ENCODE measurements around the gene GOLGA6L25.
"Not testable (repeated sequence)": the region's sequence is repeated elsewhere in the genome, so short reads cannot be mapped to it uniquely, and the experiment has no call there.

The GOLGA6L25 gene

DNA sequence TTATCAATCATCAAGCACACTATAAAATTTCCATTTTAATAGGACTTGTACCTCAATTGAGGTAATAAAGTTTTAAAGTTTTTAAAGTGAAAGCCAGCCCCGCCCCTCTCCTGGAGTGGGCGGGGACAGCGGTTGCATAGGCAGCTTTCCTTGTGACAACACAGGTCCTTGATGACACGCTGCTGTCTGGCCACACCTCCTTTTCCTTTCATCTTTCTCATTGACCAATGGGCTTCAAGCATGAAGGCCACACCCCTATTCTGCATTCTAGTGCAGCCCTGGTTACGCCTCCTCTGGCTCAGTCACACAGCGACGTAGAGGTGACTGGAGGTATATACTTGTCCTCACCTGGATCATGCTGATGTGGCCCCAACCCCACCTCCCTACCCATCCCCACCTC lies at the start of gene GOLGA6L25:
Gene GOLGA6L25, plus strand, starts transcription at position 301 of the 400 bp plus-strand sequence. Its CDS starts 61 bp downstream, at position 362.
- not testable (repeated sequence) for DNase-seq

GRCh38 chr15:28508217-28508889 lies 45.0 kb upstream of the GOLGA6L25 start:
- DNase-seq, result not testable (repeated sequence)

DNA sequence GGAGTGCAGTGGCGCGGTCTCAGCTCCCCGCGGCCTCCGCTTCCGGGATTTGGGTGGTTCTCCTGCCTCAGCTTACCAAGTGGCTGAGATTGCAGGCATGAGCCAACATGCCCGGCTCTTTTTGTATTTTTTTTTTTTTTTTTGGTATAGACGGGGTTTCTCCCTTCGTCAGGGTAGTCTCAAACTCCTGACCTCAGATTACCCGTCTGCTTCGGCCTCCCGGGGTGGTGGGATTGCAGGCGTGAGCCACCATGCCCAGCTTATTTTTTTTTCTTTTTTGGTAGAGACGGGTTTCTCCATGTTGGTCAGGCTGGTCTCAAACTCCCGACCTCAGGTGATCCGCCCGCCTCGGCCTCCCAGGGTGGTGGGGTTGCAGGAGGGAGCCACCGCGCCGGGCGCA lies 39.2 kb upstream of the GOLGA6L25 start:
- DNase-seq, result not testable (repeated sequence)

- DNase-seq, result not testable (repeated sequence)
Observed at GRCh38 chr15:28515208-28515607, 38.2 kb upstream of the GOLGA6L25 start.

GRCh38 chr15:28532954-28533353 lies 20.4 kb upstream of the GOLGA6L25 start, which contains the start of gene GOLGA8G:
Gene GOLGA8G (minus strand): TSS chr15:28532971. CDS start chr15:28532909, 62 bp downstream.
- DNase-seq, result not testable (repeated sequence)

GRCh38 chr15:28573351-28573750 lies 20.0 kb downstream of the GOLGA6L25 start:
- DNase-seq, result not testable (repeated sequence)

DNA sequence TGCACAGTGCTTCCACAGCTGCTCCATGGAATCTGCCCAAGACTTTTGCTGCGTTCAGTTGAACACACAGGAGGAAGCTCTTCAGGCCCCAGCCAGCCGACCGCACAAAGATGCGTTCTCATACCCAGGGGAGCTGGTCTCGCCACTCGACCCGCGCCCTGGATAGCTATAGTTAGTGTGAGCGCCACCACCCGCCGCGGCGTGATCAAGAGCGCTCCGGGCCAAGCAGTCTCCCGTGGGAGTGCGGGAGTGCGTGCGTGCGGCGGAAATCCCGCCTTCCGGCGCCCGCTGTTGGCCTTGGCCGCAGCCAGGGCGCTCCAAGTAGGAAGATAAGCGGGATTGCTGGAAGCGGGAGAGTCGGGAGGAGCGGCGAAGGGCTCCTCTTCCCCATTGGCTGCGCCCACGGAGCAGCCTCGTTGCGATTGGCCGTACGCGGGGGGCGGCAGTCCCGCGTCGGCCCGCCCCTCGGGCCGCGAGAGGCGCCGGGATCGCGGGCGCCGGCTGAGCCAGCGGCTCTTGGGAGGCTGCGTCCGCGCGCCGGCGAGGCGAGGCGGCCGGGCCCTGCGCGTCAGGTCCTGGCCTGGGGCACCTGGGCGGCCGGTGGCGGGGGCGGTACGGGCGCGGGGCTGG lies 35.7 kb downstream of the GOLGA6L25 start:
- not testable (repeated sequence) for DNase-seq

DNA sequence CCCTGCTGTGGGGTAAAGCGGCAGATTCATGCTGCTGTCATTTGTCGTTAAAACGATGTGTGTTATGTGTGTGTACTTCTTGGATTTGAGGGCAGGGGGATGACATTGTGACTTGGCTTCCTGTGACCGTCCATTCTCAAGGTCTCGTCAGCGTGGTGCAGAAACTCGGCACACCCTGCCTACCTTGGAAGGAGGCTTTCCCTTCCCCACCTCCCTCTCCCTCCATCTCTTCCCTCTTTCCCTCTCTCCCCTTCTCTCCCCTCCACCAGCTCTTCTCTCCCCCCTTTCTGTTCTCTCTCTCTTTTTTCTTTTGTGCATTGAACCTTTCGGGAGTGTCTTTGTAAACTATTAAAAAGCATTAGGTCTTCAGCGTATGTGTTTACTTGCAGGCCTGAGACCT lies 36.4 kb downstream of the GOLGA6L25 start:
- DNase-seq, result not testable (repeated sequence)

GRCh38 chr15:28592395-28592794 lies 39.0 kb downstream of the GOLGA6L25 start:
- DNase-seq, result not testable (repeated sequence)

GRCh38 chr15:28593424-28594129 lies 40.2 kb downstream of the GOLGA6L25 start:
- DNase-seq, result not testable (repeated sequence)

DNA sequence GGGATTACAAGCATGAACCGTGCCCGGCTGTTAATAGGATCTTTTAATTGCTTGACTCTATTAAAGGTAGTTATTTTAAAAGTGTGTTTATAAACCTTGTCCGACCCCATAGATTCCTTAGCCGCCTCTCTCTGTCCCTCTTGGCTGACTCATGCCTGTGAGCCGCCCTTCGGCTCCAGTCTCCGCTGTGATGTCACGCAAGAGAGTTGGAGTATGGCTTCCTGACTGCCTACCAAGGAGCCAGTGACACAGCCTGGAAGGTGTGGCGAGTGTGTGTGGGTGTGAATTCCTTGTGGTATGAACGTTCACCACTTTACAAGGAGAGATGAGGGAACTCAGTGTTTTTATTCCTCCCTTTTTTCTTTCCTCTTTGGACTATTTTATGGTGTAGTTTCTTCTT lies 44.1 kb downstream of the GOLGA6L25 start:
- DNase-seq, result not testable (repeated sequence)

GRCh38 chr15:28598209-28598608 lies 44.8 kb downstream of the GOLGA6L25 start:
- not testable (repeated sequence) for DNase-seq

- DNase-seq, result not testable (repeated sequence)
Observed at GRCh38 chr15:28602152-28602551, 48.8 kb downstream of the GOLGA6L25 start.
